Liver (tissue), 9 donors: ENCODE results near the gene HLA-C. TPM values are rescaled to one million over a fixed set of nuclear protein-coding genes. Genes with fewer than 3 reads are reported as not detected.

ENCODE experiments used
- DNase-seq: peaks from one replicate; pipeline ENCODE4 v3.0.0-alpha.2; 2017; ENCODE audit warnings: low spot score
- H3K27ac ChIP-seq, 2 donors: one replicate each; pipeline ENCODE4 v1.7.0; 2013; ENCODE audit warnings: inconsistent platforms in 2 of 2, low read length in 2 of 2, control low read depth in 1 of 2, low read depth in 1 of 2, mild to moderate bottlenecking in 1 of 2
- H3K27me3 ChIP-seq, 4 donors: one replicate each; pipeline versions ENCODE4 v1.6.1 to v1.7.0; 2013; ENCODE audit warnings: low read length in 3 of 4, inconsistent platforms in 1 of 4, mild to moderate bottlenecking in 1 of 4, moderate library complexity in 1 of 4; ENCODE audit not compliant: control insufficient read depth in 4 of 4, insufficient read depth in 4 of 4
- H3K36me3 ChIP-seq, 4 donors: one replicate each; pipeline versions ENCODE4 v1.6.1 to v1.7.0; 2013; ENCODE audit warnings: low read length in 3 of 4, mild to moderate bottlenecking in 3 of 4, low read depth in 1 of 4, moderate library complexity in 1 of 4; ENCODE audit not compliant: control insufficient read depth in 4 of 4, insufficient read depth in 3 of 4
- H3K4me1 ChIP-seq, 4 donors: one replicate each; pipeline versions ENCODE4 v1.6.1 to v1.7.0; 2013; ENCODE audit warnings: low read length in 3 of 4, mild to moderate bottlenecking in 3 of 4, moderate library complexity in 1 of 4; ENCODE audit not compliant: control insufficient read depth in 4 of 4, insufficient read depth in 4 of 4
- H3K4me3 ChIP-seq, 3 donors: one replicate each; pipeline versions ENCODE4 v1.6.1 to v1.7.0; 2013; ENCODE audit warnings: low read length in 3 of 3, control low read depth in 1 of 3, low read depth in 1 of 3, mild to moderate bottlenecking in 1 of 3
- H3K9ac ChIP-seq, 2 donors: one replicate each; pipeline ENCODE4 v1.7.0; 2013; ENCODE audit warnings: low read length in 2 of 2, mild to moderate bottlenecking in 2 of 2, moderate library complexity in 2 of 2, control low read depth in 1 of 2, low read depth in 1 of 2
- H3K9me3 ChIP-seq, 4 donors: one replicate each; pipeline versions ENCODE4 v1.6.1 to v1.7.0; 2013; ENCODE audit warnings: low read length in 3 of 4; ENCODE audit not compliant: control insufficient read depth in 4 of 4
- GABPA ChIP-seq, 2 donors: IDR thresholded peaks in 1 of 2; conservative IDR thresholded peaks in 1 of 2; 2 replicates each; pipeline ENCODE4 v1.6.1; 2016; ENCODE audit warnings: antibody characterized with exemption in 2 of 2, mild to moderate bottlenecking in 1 of 2, moderate library complexity in 1 of 2
- JUND ChIP-seq, 2 donors: IDR thresholded peaks; 2 replicates each; pipeline ENCODE4 v1.6.1; 2016; ENCODE audit warnings: antibody characterized with exemption in 2 of 2
- RAD21 ChIP-seq, 2 donors: IDR thresholded peaks; 2 replicates each; pipeline ENCODE4 v1.6.1; 2016; ENCODE audit warnings: antibody characterized with exemption in 2 of 2, mild to moderate bottlenecking in 2 of 2
- SP1 ChIP-seq: IDR thresholded peaks from 2 replicates; pipeline ENCODE4 v1.6.1; 2018; ENCODE audit warnings: antibody characterized with exemption, mild to moderate bottlenecking
- YY1 ChIP-seq: IDR thresholded peaks from 2 replicates; pipeline ENCODE4 v1.6.1; 2016; ENCODE audit warnings: antibody characterized with exemption, mild to moderate bottlenecking
- WGBS: extraction: QIAGEN DNeasy Blood & Tissue Kit; methylation state at CpG from one replicate; pipeline ENCODE4 v1.1.7; 2013; 5-methylcytosine and 5-hydroxymethylcytosine counted together
- polyA plus RNA-seq, 2 donors: library from polyadenylated mRNA; stranded (reverse) in 1 of 2; unstranded in 1 of 2; fragments of 200-250 nt in 1 of 2; fragments of >200 nt in 1 of 2; fragmentation: Nextera tagmentation in 1 of 2; extraction: Ambion mirVana in 1 of 2; gene quantifications; one replicate each; pipeline versions ENCODE4 v1.2.1 to v1.2.3, GENCODE V29; 2013 to 2015
- total RNA-seq, 2 donors: library from RNA; depleted of rRNA; stranded (reverse); fragments of >200 nt; gene quantifications; one replicate each; pipeline ENCODE4 v1.2.3, GENCODE V29; 2014
- TF ChIP-seq, protein P1 (sequence below): IDR thresholded peaks from 2 replicates; pipeline ENCODE4 v1.6.1; 2016; ENCODE audit warnings: antibody characterized with exemption, mild to moderate bottlenecking
- TF ChIP-seq, protein P2 (sequence below): IDR thresholded peaks from 2 replicates; pipeline ENCODE4 v1.6.1; 2016; ENCODE audit warnings: antibody characterized with exemption
- TF ChIP-seq, protein P3 (sequence below): IDR thresholded peaks from 2 replicates; pipeline ENCODE4 v1.6.1; 2016; ENCODE audit warnings: antibody characterized with exemption
- donor health status: healthy.
- donor health status: healthy.
- donor health status: healthy.
- donor health status: healthy.
- donor health status: healthy.

HLA-C gene
- total and polyA plus RNA-seq, 4 donors, result 232 to 317 (median 270) TPM

DNA sequence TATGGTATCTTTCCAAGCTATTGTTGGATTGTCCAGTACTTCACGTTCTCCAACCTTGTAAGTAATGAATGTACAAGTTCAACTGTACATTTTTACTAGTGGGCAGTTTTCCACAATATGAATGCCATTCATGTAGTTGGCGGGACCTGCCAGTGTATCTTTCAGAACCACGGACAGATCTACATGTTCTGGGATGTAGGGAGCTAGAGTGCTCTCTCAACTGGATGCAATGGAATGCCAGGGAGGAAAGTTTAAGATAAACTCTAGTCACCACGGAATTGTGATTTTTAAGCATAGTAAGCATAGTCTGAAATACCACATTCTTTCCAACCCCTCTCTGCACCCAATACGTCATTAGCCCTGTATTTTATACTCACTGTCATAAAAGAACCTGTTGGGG lies 21.5 kb upstream of the HLA-C start:
- no peaks in the 10 kb centered on the region for H3K36me3 ChIP-seq
- 22% methylated on average over 5 of the region's 5 CpGs for WGBS
- no peaks in the 10 kb centered on the region for H3K4me1 ChIP-seq
- H3K27me3 ChIP-seq, result peaks cover 0 to 2% (median under 1%) of the 10 kb centered on the region in 4 donors
- H3K27ac ChIP-seq, result no peak overlapping the region
- TF ChIP-seq, protein P1, sequence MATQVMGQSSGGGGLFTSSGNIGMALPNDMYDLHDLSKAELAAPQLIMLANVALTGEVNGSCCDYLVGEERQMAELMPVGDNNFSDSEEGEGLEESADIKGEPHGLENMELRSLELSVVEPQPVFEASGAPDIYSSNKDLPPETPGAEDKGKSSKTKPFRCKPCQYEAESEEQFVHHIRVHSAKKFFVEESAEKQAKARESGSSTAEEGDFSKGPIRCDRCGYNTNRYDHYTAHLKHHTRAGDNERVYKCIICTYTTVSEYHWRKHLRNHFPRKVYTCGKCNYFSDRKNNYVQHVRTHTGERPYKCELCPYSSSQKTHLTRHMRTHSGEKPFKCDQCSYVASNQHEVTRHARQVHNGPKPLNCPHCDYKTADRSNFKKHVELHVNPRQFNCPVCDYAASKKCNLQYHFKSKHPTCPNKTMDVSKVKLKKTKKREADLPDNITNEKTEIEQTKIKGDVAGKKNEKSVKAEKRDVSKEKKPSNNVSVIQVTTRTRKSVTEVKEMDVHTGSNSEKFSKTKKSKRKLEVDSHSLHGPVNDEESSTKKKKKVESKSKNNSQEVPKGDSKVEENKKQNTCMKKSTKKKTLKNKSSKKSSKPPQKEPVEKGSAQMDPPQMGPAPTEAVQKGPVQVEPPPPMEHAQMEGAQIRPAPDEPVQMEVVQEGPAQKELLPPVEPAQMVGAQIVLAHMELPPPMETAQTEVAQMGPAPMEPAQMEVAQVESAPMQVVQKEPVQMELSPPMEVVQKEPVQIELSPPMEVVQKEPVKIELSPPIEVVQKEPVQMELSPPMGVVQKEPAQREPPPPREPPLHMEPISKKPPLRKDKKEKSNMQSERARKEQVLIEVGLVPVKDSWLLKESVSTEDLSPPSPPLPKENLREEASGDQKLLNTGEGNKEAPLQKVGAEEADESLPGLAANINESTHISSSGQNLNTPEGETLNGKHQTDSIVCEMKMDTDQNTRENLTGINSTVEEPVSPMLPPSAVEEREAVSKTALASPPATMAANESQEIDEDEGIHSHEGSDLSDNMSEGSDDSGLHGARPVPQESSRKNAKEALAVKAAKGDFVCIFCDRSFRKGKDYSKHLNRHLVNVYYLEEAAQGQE, result peak; percentile 97
- TF ChIP-seq RAD21 (IDR thresholded peaks at IDR 0.05), result no peak
- no peaks in the 10 kb centered on the region for H3K9me3 ChIP-seq
- no peak overlapping the region for H3K4me3 ChIP-seq
- H3K9ac ChIP-seq, result no peak overlapping the region
- DNase-seq, result no peak

DNA sequence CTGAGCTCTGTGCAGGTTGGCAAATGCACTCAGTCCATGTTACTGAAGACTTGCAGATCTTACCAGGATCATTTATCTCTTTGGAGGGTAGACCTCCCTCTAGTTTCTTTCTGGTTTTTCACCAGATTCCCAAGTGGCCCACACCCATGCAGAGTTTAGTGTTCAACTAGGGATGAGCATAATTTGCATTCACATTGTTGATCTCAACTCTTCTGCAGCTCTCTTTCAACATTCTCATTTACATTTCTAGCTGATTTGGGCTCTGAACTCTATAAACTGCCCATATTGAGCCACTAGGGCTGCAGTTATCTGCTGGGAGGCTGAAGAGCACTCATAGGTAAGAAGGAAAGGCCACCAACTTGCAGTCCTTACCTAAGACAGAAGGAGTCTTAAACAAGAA lies 17.9 kb upstream of the HLA-C start:
- H3K9ac ChIP-seq, result no peak overlapping the region
- no peaks in the 10 kb centered on the region for H3K4me1 ChIP-seq
- no peaks in the 10 kb centered on the region for H3K36me3 ChIP-seq
- H3K9me3 ChIP-seq, result no peaks in the 10 kb centered on the region
- no peak overlapping the region for H3K27ac ChIP-seq
- H3K4me3 ChIP-seq, result no peak overlapping the region
- TF ChIP-seq GABPA (IDR thresholded peaks at IDR 0.05 in 1 of 2, conservative IDR thresholded peaks at IDR 0.05 in 1 of 2) (no peak), JUND (IDR thresholded peaks at IDR 0.05) (no peak), YY1 (no peak), SP1 (no peak)
- TF ChIP-seq, protein P1, result no peak
- TF ChIP-seq, protein P2, sequence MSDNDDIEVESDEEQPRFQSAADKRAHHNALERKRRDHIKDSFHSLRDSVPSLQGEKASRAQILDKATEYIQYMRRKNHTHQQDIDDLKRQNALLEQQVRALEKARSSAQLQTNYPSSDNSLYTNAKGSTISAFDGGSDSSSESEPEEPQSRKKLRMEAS, result no peak
- TF ChIP-seq, protein P3, sequence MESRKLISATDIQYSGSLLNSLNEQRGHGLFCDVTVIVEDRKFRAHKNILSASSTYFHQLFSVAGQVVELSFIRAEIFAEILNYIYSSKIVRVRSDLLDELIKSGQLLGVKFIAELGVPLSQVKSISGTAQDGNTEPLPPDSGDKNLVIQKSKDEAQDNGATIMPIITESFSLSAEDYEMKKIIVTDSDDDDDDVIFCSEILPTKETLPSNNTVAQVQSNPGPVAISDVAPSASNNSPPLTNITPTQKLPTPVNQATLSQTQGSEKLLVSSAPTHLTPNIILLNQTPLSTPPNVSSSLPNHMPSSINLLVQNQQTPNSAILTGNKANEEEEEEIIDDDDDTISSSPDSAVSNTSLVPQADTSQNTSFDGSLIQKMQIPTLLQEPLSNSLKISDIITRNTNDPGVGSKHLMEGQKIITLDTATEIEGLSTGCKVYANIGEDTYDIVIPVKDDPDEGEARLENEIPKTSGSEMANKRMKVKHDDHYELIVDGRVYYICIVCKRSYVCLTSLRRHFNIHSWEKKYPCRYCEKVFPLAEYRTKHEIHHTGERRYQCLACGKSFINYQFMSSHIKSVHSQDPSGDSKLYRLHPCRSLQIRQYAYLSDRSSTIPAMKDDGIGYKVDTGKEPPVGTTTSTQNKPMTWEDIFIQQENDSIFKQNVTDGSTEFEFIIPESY, result no peak
- DNase-seq, result no peak
- no peaks in the 10 kb centered on the region for H3K27me3 ChIP-seq
